Dedifferentiated amniotic fluid mesenchymal stem cell (primary cell): ENCODE measurements around the gene GNG14.
A peak's percentile ranks its signal among the peaks of the same experiment; 100 is the strongest.
"Not testable (repeated sequence)": the region's sequence is repeated elsewhere in the genome, so short reads cannot be mapped to it uniquely, and the experiment has no call there.

Source experiments
- DNase-seq: peaks from one replicate; pipeline ENCODE4 v3.0.0-alpha.2; 2016; ENCODE audit errors: extremely low spot score

The GNG14 gene

GRCh38 chr19:12723641-12724426 lies 36.0 kb downstream of the GNG14 start, which contains the start of gene TNPO2:
TNPO2 (minus strand) TSS chr19:12723932; CDS start chr19:12720977, 2,955 bp downstream.
- DNase-seq = no peak

- DNase-seq = not testable (repeated sequence)
Measured at GRCh38 chr19:12725612-12726011, 37.8 kb downstream of the GNG14 start.

- DNase-seq = no peak
Measured at GRCh38 chr19:12726988-12727316, 39.2 kb downstream of the GNG14 start.

DNA sequence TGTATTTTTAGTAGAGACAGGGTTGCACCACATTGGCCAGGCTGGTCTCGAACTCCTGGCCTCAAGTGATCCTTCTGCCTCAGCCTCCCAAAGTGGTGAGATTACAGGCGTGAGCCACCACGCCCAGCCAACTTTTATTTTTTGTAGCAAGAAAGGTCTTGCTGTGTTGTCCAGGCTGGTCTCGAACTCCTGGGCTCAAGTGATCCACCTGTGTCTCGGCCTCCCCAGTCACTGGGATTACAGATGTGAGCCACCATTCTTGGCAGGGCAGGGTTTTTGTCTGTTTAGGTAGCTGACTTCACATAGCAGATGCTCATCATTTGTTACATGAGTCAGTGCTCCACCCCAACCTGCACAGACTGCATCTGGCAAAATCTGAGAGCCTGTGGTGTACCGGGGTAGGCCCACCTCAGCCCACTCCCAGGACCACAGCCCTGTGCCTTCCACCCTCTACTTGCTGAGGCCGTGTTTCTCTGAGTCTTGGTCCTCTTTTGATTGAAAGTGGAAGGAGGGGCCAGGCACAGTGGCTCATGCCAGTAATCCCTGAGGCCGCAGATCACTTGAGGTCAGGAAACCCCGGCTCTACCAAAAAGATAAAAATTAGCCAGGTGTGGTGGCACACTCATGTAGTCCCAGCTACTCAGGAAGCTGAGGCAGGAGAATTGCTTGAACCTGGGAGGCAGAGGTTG lies 40.1 kb downstream of the GNG14 start:
- DNase-seq = no peak

DNA sequence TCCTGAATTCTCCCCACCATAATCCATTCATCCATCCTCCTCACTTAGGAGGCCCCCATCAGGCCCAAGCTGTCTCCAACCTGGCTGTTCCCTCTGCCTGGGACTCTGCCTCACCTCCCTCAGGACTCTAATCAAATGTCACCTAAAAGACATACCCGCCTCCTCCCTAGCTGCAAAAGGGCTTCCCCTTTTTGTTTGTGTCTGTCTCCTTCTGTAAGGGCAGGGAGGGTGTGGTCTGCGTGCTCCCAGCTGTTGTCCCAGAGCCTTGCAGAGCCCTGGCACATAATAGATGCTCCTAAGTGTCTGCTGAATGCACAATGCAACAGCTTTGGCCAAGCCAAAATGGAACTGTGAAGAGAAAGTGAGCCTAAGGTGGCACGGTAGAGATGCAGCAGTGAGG lies 42.3 kb downstream of the GNG14 start:
- DNase-seq = no peak

DNA sequence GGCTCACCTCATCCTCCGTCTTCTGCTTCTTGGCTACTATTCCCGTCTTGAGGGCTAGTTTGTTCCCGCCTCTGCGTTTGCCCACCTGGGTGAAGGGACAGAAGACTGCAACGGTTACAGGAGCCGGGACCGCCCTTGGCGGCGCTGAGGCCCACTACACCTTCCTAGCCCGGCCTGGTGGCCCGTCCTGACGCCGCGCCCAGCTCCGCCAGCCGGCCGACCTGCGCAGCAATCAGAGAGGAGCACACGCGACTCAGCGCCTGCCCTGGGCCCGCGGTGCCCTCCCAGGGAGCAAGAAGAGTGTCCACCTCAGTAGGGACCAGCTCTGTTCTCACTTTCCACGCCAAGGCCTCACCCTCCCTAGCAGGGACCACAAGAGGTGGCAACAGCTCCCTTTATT lies 43.5 kb downstream of the GNG14 start:
- DNase-seq = no peak

DNA sequence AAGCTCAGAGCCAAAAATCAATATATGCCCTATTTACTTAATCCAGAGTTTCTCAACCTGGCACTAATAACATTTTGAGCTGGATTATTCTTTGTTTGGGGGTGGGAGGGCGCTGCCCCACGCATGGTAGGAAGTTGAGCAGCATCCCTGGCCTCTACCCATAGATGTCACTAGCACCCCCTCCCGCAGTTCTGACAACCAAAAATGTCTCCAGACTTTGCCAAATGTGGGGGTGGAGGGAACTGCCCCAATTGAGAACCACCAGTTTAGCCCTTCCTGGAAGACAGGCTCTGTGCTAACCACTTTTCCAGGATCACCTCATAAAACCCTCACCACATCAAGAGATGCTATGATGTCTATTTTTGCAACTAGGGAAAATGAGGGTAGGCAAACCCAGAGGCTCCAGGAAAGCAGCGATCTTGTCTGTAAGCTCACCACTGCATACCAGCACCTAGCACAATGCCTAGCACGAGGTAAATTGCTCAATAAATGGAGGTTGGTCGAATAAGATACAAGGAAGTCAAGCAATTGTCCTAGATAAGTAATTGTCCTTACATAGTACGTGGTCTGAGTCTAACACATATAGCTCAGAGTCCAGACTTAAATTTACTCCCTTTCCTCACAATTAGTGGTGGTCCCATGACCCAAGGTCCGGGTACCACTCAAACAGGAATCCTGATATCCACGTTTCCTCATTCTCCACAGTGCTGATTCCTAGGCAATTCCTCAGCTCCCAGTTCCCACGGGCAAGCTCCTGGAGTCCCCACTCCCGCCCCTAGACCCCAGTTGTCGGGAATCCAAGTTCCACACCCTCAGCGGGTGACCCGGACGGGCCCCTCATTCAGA lies 45.8 kb downstream of the GNG14 start:
- no peak for DNase-seq

GRCh38 chr19:12736995-12737834 lies 49.4 kb downstream of the GNG14 start, which contains the start of gene GET3:
GET3 (plus strand) TSS chr19:12737497; CDS start chr19:12737506, 9 bp downstream.
- peak; percentile 100 for DNase-seq

GRCh38 chr19:12737835-12738351 lies 50.1 kb downstream of the GNG14 start:
- DNase-seq = no peak
